Muscle of leg (tissue), 11 donors: Measurements from ENCODE around the gene SPTY2D1. TPM values are rescaled to one million over a fixed set of nuclear protein-coding genes. Genes with fewer than 3 reads are reported as not detected.

Experiments
- DNase-seq: peaks from one replicate; pipeline ENCODE4 v3.0.0; 2013
- H3K27ac ChIP-seq: one replicate; pipeline ENCODE4 v1.5.1; 2013; ENCODE audit warnings: mild to moderate bottlenecking, low read length, control low read depth
- H3K27me3 ChIP-seq: one replicate; pipeline ENCODE4 v1.6.1; 2013; ENCODE audit warnings: low read length; ENCODE audit not compliant: control insufficient read depth, insufficient read depth
- H3K36me3 ChIP-seq: one replicate; pipeline ENCODE4 v1.6.1; 2013; ENCODE audit warnings: low read length; ENCODE audit not compliant: control insufficient read depth, insufficient read depth
- H3K4me1 ChIP-seq: one replicate; pipeline ENCODE4 v1.6.1; 2013; ENCODE audit warnings: low read length; ENCODE audit not compliant: control insufficient read depth, insufficient read depth
- H3K4me3 ChIP-seq: one replicate; pipeline ENCODE4 v1.5.1; 2013; ENCODE audit warnings: low read length, control low read depth
- H3K9me3 ChIP-seq: replicated peaks from 2 replicates; pipeline ENCODE4 v1.6.1; 2013; ENCODE audit warnings: low read depth, low read length; ENCODE audit not compliant: control insufficient read depth
- WGBS: methylation state at CpG from one replicate; pipeline ENCODE4 v1.1.5; 2013; ENCODE audit warnings: missing lambda C conversion rate; ENCODE audit not compliant: insufficient coverage; 5-methylcytosine and 5-hydroxymethylcytosine counted together
- polyA plus RNA-seq, 8 donors: library from polyadenylated mRNA; unstranded; fragments of 120-200 nt; gene quantifications; one replicate each; pipeline versions ENCODE4 v1.2.1 to v1.2.3, GENCODE V29; 2013; ENCODE audit warnings: inconsistent platforms in 1 of 8, low replicate concordance in 1 of 8; ENCODE audit not compliant: insufficient read length in 8 of 8, insufficient read depth in 1 of 8
- total RNA-seq: library from RNA; stranded (reverse); fragments of 120-200 nt; gene quantifications from one replicate; pipeline ENCODE4 v1.2.4, GENCODE V29; 2013

Gene SPTY2D1
- total and polyA plus RNA-seq, 9 donors, result 11.0 to 18.6 (median 15.8) TPM

DNA sequence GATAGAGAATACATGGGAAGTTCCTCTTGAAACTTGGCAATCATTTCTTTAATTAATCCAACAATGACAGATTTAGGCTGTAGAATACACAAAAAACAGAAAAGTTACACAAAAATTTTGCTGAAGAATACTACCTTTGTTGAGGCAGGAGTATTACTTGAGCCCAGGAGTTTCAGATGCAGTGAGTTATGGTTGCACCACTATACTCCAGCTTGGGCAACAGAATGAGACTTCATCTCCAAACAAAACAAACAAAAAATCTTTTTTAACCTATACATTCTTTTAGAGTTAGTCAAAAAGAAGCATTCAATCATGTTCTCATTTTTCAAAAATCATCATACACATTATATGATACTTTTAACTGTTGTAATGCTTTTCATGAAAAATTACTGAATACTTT lies 67.7 kb downstream of the SPTY2D1 start:
- Histone ChIP-seq H3K27ac (no peak overlapping the region), H3K9me3 (no peaks in the 10 kb centered on the region), H3K4me3 (no peak overlapping the region), H3K27me3 (no peaks in the 10 kb centered on the region), H3K36me3 (peaks cover 17% of the 10 kb centered on the region), H3K4me1 (no peaks in the 10 kb centered on the region)
- DNase-seq, result no peak

DNA sequence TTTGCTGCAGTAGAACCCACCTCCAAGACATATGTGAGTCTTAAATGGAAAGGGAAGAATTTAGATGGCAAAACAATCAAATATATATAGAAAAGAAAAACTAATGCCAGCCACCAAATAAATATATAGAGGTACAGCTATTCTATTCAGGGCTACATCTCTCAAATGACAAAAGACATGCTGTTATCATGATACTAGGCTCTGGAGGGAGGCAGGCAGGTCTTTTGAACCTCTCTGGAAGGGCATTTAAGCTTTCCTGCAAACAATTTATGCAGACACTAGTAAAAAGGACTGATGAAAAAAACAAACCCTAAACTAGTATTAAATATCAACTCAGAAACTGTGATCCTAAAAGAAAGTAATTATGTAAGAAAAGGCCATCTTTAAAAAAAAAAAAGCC lies 70.0 kb downstream of the SPTY2D1 start:
- DNase-seq, result no peak
- H3K36me3 ChIP-seq, result peaks cover 10% of the 10 kb centered on the region
- H3K27me3 ChIP-seq, result no peaks in the 10 kb centered on the region
- H3K4me1 ChIP-seq, result no peaks in the 10 kb centered on the region
- no peak overlapping the region for H3K4me3 ChIP-seq
- H3K27ac ChIP-seq, result no peak overlapping the region
- H3K9me3 ChIP-seq, result no peaks in the 10 kb centered on the region

DNA sequence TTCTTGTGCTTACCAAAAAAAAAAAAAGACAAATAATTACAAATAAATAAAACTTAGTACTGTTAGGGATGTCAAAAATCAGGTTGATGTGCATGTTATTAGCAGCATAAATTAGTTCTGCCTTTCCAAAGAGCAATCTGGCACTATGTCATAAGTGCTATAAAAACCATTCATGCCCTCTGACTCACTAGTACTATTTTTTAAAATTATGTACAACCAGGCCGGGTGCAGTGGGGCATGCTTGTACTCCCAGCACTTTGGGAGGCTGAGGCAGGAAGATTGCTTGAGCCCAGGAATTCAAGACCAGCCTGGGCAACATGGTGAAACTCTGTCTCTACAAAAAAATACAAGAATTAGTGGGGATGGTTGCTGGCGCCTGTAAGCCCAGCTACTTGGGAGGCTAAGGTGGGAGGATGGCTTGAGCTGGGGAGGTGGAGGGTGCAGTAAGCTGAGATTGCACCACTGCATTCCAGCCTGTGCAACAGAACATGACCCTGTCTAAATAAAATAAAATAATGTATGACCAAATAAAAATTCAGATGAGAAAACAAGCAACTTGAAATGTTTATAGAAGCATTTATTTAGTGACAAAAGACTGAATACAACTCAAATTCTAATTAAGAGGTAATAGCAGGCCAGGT lies 70.9 kb downstream of the SPTY2D1 start:
- no CpG with 5 or more reads among the region's 2 CpGs for WGBS
- H3K9me3 ChIP-seq, result no peaks in the 10 kb centered on the region
- H3K4me1 ChIP-seq, result no peaks in the 10 kb centered on the region
- no peak overlapping the region for H3K4me3 ChIP-seq
- H3K36me3 ChIP-seq, result peaks cover 10% of the 10 kb centered on the region
- DNase-seq, result no peak
- H3K27ac ChIP-seq, result no peak overlapping the region
- H3K27me3 ChIP-seq, result no peaks in the 10 kb centered on the region

Other genes starting within 250 kb of the SPTY2D1 start
- 395 TPM for gene LDHA, start 239.8 kb downstream of the SPTY2D1 start, total RNA-seq
- 100 to 1,000 TPM; 482 to 607 (median 533) TPM for gene LDHA, start 239.8 kb downstream of the SPTY2D1 start, polyA plus RNA-seq
- gene LDHC, start 222.0 kb downstream of the SPTY2D1 start, total RNA-seq, result not detected
- gene LDHC, start 222.0 kb downstream of the SPTY2D1 start, polyA plus RNA-seq, result 1 to 10 TPM in 2 of 8 donors, under 1 TPM in 1, not detected in 5; 0.23 to 1.3 (median 1.1) TPM
- gene LDHAL6A, start 178.5 kb downstream of the SPTY2D1 start, total RNA-seq, result not detected
- under 1 TPM in 7 of 8 donors, not detected in 1; 0.13 to 0.67 (median 0.15) TPM for gene LDHAL6A, start 178.5 kb downstream of the SPTY2D1 start, polyA plus RNA-seq
- gene TSG101, start 107.4 kb downstream of the SPTY2D1 start, total RNA-seq, result 79.4 TPM
- 100 to 1,000 TPM in 6 of 8 donors, 10 to 100 TPM in 2; 86.1 to 125 (median 108) TPM for gene TSG101, start 107.4 kb downstream of the SPTY2D1 start, polyA plus RNA-seq
- gene UEVLD, start 45.6 kb downstream of the SPTY2D1 start, total RNA-seq, result 14.8 TPM
- 10 to 100 TPM; 10.7 to 15.3 (median 12.0) TPM for gene UEVLD, start 45.6 kb downstream of the SPTY2D1 start, polyA plus RNA-seq
- gene MISFA, start 34.6 kb downstream of the SPTY2D1 start, total RNA-seq, result 4.3 TPM
- gene MISFA, start 34.6 kb downstream of the SPTY2D1 start, polyA plus RNA-seq, result 1 to 10 TPM; 3.1 to 7.1 (median 4.3) TPM
- 2.6 TPM for gene TMEM86A, start 64.4 kb upstream of the SPTY2D1 start, total RNA-seq
- gene TMEM86A, start 64.4 kb upstream of the SPTY2D1 start, polyA plus RNA-seq, result 1 to 10 TPM; 1.5 to 3.4 (median 3.1) TPM
- gene IGSF22, start 91.8 kb upstream of the SPTY2D1 start, total RNA-seq, result 4.2 TPM
- gene IGSF22, start 91.8 kb upstream of the SPTY2D1 start, polyA plus RNA-seq, result 1 to 10 TPM; 2.2 to 8.9 (median 3.5) TPM
- gene PTPN5, start 157.5 kb upstream of the SPTY2D1 start, total RNA-seq, result 0.18 TPM
- gene PTPN5, start 157.5 kb upstream of the SPTY2D1 start, polyA plus RNA-seq, result 1 to 10 TPM in 1 of 8 donors, under 1 TPM in 7; 0.14 to 2.0 (median 0.25) TPM